Midbrain (tissue), 1 donor: ENCODE results near the gene NATD1.
A peak's percentile ranks its signal among the peaks of the same experiment; 100 is the strongest.

Experiments
- DNase-seq: peaks from one replicate; lab custom pipeline; 2025; lab: John Stamatoyannopoulos, UW

NATD1 gene

DNA sequence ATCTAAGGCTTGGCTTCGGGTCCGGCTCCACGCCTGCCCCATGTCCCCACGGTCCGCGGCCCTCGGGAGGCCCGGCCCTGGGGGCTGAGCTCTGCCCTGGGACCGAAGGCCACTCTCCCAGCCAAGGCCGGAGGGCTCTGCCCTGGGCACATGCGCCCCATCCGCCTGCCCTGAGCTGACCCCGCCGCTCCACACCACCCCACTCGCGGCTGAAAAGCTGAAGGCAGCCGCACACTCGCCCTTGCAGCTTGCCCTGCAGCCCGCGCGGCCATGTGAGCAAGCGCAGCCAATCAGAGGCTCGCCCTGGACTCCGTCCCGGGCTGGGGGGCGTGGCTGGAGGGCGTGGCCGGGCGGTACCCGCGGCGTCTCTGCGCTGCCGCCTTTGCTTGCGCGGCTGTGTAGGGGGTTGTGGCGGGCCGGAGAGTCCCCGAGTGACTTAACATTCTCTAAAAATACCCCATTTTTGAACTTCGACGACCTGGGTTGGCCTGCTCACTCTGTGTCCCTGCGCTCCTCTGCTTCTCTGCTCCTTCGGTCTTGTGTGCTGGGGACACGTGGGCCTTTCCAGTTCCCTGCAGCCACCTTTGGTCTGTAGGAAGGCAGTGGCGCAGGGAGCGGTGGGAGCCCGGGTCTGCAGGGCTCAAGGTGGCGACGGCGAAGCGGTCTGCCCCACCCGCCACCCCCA, 22.5 kb upstream of the NATD1 start:
- peak; percentile 96 for DNase-seq

- no peak for DNase-seq
Observed at GRCh38 chr17:21275047-21275578, 21.9 kb upstream of the NATD1 start.

GRCh38 chr17:21272881-21273792, 19.9 kb upstream of the NATD1 start:
- no peak for DNase-seq

GRCh38 chr17:21272250-21272649, 19.0 kb upstream of the NATD1 start:
- DNase-seq = no peak

DNA sequence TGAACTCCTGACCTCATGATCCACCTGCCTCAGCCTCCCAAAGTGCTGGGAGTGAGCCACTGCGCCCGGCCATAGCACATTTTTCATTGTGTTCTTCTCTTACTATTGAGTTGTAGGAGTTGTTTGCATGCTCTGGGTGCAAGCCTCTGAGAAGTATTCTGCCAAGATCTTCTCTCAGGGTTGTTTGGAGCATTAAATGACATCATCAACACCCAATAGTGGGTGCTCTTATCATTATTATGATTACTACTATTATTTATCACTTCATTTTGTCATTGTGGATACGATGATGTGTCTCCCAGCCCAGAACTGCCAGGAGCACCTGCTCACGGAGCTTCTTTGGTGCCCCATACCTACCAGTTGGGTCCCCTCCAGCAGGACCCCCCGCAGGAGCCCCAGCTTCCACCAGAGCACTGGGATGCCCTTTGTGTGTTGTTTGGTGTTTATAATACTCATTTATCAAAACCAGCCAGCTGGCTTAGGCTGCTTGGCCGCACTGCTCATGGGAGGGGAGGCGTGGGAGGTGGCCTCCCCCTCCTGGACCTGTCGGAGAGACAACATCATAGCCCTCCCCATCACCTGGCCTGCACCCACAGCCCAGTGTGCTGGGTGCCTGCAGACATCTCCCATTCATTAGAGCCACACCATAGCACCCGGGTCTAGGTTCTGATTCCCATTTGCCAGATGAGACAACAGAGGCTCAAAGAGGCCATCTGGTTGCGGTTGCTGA, 18.4 kb upstream of the NATD1 start:
- DNase-seq = no peak

DNA sequence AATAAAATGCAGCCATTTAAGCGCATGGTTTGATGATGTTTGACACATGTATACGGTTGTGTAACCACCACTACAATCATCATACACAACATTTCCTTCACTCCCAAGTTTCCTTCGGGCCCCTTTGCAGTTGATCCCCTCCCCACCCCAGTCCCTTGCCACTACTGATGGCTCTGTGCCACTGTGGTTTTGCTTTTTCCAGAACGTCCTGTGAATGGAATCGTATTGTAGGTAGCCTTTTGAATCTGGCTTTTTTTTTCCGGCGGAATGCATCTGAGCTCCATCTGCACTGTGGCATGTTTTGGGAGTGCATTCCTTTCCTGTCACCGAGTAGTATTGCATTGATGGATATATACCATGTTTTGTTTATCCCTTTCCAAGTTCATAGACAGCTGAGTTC, 16.2 kb upstream of the NATD1 start:
- DNase-seq = no peak

- DNase-seq = no peak
Observed at GRCh38 chr17:21268596-21269188, 15.5 kb upstream of the NATD1 start.

DNA sequence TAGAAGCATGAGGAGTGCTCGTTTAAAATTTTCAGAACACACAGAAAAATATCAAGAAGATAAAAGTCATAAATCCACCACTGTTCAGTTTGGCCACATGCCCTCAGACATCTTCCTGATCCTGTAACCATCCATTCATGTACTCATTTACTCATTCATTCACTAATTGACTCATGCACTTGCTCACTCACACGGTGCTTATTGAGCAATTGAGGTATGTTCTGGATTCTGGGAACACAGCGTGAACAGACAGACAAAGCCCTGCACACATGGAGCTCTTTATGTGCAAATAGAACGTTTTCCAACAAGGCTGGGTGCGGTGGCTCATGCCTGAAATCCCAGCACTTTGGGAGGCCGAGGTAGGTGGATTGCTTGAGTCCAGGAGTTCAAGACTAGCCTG, 10.2 kb upstream of the NATD1 start:
- no peak for DNase-seq

- no peak for DNase-seq
Observed at GRCh38 chr17:21262259-21262993, 9.2 kb upstream of the NATD1 start.

GRCh38 chr17:21258593-21258992, 5.4 kb upstream of the NATD1 start:
- no peak for DNase-seq

DNA sequence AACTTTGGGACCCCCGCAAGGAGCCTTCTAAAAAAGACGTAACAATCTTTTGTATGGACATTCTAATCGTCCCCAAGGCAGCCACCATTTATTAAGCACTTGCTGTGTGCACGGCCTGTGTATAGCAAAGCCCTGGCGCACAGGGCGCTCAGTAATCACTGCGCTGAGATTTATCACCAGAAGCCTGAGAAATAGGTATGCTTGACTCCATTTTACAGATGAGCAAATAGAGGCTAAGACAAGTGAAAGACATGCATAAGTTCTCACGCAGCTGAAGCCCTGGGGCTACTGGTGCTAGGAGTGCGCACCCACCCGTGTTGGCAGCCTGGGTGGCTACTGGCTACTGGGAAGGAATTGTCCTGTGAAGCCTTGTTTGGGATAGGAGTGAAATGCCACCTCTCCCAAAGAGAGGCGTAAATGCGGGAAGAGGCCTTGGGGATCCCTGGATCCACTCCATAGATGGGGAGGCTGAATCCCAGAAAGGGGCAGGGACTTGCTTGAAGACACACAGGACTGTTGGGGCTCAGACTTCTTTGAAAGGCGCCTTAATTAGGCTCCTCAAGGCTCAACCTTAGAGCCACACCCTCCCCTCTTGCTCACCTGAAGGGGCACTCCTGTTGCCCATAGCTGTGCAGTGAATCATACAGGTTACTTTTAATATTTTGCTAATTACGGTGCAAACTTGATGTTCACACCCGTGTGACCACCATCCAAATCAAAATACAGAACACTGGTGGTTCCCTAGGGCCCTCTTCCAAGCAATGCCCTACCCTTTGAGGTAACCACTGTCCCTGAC, 634 bp upstream of the NATD1 start:
- no peak for DNase-seq

DNA sequence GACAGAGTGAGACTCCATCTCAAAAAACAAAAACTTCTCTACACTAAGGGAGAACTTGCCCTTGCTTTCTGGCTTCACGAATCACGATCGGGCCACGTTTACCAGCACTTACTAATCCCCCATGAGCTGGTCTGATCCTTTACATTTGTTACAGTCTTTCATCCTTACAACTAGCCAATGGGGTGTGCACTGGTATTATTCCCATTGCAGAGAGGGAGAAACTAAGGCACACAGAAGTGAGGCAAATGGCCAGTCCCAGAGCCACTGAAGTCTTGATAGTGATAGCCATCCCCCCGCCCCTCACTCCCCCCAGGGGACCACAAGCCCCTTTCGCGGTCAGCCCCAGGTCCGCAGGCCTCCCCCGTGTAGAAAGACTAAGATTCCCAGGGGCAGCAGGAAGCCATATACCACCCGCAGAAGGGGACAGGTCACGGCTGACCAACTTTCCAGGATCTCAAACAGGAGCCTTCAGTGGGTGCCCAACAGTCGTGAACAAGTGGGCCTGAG, 868 bp downstream of the NATD1 start:
- no peak for DNase-seq

DNA sequence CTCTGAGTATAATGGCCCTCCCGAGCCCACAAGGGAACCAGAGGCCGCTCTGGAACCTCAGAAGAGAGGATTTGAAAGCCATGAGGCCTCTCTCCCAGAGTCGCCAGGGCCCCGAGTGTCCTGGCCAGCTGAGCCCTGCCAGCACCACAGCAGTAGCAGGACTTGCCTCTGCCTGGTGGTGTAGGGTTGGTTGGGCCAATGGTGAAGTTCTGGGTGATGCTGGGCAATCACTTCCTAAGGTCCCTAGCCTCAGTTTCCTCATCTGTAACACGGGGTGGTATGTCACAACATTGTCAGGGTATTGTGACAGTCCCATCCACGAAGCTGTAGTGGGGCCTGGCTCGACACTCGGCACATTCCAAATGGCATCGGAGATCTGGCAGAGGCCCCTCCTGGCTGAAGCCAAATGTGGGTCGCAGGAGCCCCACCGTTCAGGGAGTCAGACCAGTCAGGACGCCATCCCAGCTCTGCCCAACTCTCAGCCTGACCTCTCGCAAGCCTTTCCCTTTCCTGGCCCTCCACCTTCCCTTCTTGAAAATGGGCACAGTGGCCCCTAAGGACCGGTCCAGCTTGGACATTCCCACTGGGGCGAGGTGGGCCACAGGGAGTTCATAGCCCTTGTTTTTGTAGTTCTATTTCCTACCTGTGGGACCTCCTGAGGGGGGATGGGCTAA, 1.7 kb downstream of the NATD1 start:
- no peak for DNase-seq

GRCh38 chr17:21250854-21251253, 2.4 kb downstream of the NATD1 start:
- no peak for DNase-seq

DNA sequence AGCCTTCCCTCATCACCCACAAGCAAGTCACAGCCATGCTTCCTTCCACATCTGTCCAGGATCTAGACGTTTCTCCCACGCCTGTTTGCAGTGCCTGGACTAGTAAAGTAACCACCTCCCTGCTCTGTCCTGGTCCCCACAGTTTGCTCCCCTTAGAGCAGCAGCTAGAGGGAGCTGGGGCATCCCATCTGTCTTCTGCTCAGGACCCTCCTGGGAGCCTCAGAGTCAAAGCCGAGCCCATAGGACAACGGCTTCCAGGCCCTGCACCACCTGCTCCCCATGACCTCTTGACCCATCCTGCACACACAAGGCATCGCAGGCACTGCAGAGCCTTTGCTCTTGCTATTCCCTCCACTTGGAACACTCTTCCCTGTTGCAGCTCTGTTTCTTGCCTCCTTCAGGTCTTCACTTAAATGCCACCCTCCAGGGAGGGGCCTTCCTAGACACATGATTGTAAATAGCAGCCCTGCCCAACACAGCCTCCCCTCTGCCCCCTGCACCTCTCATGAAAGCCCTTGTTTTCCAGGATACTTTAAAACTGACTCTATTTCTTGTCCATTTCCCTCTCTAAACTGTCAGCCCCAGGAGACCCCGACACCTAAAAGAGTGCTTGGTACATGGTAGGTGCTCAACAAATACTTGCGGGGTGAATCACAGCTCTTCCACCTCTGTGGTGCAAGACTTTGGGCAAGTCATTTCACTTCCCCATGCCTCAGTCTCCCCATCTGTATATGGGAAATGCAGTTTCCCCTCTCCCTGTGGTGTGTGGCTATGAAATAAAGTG, 3.1 kb downstream of the NATD1 start:
- no peak for DNase-seq

- DNase-seq = no peak
Observed at GRCh38 chr17:21249086-21249795, 4.0 kb downstream of the NATD1 start.

DNA sequence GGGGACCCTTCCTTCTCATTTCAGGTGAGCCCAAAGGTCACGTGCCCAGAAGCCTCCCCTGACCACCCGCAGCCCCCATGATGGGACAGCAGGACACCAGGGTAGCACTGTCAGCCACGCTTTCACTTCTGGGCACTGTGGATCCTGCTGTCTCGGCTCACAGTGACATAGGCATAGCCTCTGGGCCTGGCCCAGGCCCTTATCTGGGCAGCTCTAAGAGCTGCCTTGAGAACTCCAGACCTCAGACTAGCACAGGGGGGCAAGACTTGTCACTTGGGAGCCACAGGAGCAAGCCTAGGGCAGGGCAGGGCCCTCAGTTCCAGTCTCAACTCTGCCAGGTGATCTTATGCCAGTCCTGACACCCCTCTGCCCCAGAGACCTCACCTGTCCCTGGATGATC, 4.7 kb downstream of the NATD1 start:
- DNase-seq = no peak

GRCh38 chr17:21247552-21248258, 5.5 kb downstream of the NATD1 start:
- DNase-seq = no peak
